HCT116 (cell line): ENCODE measurements around the gene TPST1. TPM values are rescaled to one million over a fixed set of nuclear protein-coding genes. Genes with fewer than 3 reads are reported as not detected.

Experiments used
- ATAC-seq: fragments of 200-7000 bp; cut with Tn5 transposase; 2 replicates; pipeline ENCODE4 v1.9.1; 2020; ENCODE audit warnings: mild to moderate bottlenecking, moderate library complexity
- BruUV-seq: library from RNA; stranded (reverse); fragments of 400-500 nt; replicated peaks from 2 replicates; lab custom pipeline; 2021; lab: Mats Ljungman, UMichigan
- CTCF ChIA-PET: fragments of 300-600 bp; sonication (Branson Sonifier 250); formaldehyde crosslinking; loops from one replicate; lab custom pipeline; 2021; ENCODE audit warnings: antibody characterized with exemption; lab: Charles Lee
- POLR2A ChIA-PET: fragments of 300-600, 350-600 bp; sonication (Branson Sonifier 250); formaldehyde crosslinking; loops from one replicate; lab custom pipeline; 2021; ENCODE audit warnings: antibody characterized with exemption; lab: Charles Lee
- RAD21 ChIA-PET, 2 experiments: fragments of 300-600 bp; sonication (Branson Sonifier 250); formaldehyde crosslinking; loops; one replicate each; lab custom pipeline; 2023; ENCODE audit warnings: low total read pairs in 2 of 2; ENCODE audit not compliant: uncharacterized antibody in 2 of 2, unreplicated experiment in 2 of 2, low non-redundant PET in 1 of 2; lab: Charles Lee
- DNase-seq: peaks from one replicate; pipeline ENCODE4 v3.0.0-alpha.2; 2010; ENCODE audit warnings: low read depth, low spot score
- H2AFZ ChIP-seq: fragments of 200-600 bp; shearing (Covaris generic), sonication (generic); 2 replicates; pipeline ENCODE4 v1.6.1; 2017; ENCODE audit warnings: low read depth, mixed run types, mixed read lengths, antibody characterized with exemption, low read length; ENCODE audit not compliant: poor library complexity, severe bottlenecking
- H3K27ac ChIP-seq: 2 replicates; pipeline ENCODE4 v1.5.1; 2012; ENCODE audit warnings: low read depth, low read length
- H3K27me3 ChIP-seq: fragments of 200-600 bp; sonication (generic); 2 replicates; pipeline ENCODE4 v1.6.1; 2016; ENCODE audit warnings: mixed run types, low read length, mixed read lengths; ENCODE audit not compliant: insufficient read depth
- H3K36me3 ChIP-seq, 2 experiments: fragments of 200-500 bp in 1 of 2; fragments of 200-600 bp in 1 of 2; sonication (Bioruptor generic) in 1 of 2; sonication (generic) in 1 of 2; 2 replicates each; pipeline versions ENCODE4 v1.5.1 to v1.6.1; 2014 to 2016; ENCODE audit warnings: low read length in 2 of 2, inconsistent platforms in 1 of 2, mixed read lengths in 1 of 2, mixed run types in 1 of 2; ENCODE audit not compliant: insufficient read depth in 2 of 2, control insufficient read depth in 1 of 2
- H3K4me1 ChIP-seq, 2 experiments: fragments of 200-600 bp in 1 of 2; sonication (generic) in 1 of 2; 2 replicates each; pipeline versions ENCODE4 v1.5.1 to v1.6.1; 2012 to 2017; ENCODE audit warnings: low read length in 2 of 2, inconsistent platforms in 1 of 2, mild to moderate bottlenecking in 1 of 2, mixed read lengths in 1 of 2, mixed run types in 1 of 2, moderate library complexity in 1 of 2; ENCODE audit not compliant: insufficient read depth in 2 of 2, control insufficient read depth in 1 of 2
- H3K4me2 ChIP-seq: fragments of 200-600 bp; sonication (generic); 2 replicates; pipeline ENCODE4 v1.6.1; 2017; ENCODE audit warnings: mixed run types, low read length, mixed read lengths
- H3K4me3 ChIP-seq, 2 experiments: fragments of 200-600 bp in 1 of 2; sonication (generic) in 1 of 2; replicated peaks in 1 of 2; 2 replicates each; pipeline ENCODE4 v1.5.1; 2011 to 2016; ENCODE audit warnings: low read length in 2 of 2, control low read depth in 1 of 2, low read depth in 1 of 2, mild to moderate bottlenecking in 1 of 2, mixed read lengths in 1 of 2, mixed run types in 1 of 2
- H3K79me2 ChIP-seq: fragments of 200-600 bp; sonication (generic); 2 replicates; pipeline ENCODE4 v1.6.1; 2017; ENCODE audit warnings: mild to moderate bottlenecking, mixed run types, low read length, moderate library complexity, mixed read lengths; ENCODE audit not compliant: insufficient read depth
- H3K9ac ChIP-seq: fragments of 200-600 bp; sonication (generic); 2 replicates; pipeline ENCODE4 v1.6.1; 2016; ENCODE audit warnings: low read length, mixed read lengths
- H3K9me2 ChIP-seq: fragments of 200-600 bp; sonication (generic), shearing (Covaris generic); 2 replicates; pipeline ENCODE4 v1.6.1; 2017; ENCODE audit warnings: mixed run types, mild to moderate bottlenecking, moderate library complexity; ENCODE audit not compliant: insufficient read depth
- H3K9me3 ChIP-seq, 2 experiments: fragments of 200-500 bp in 1 of 2; fragments of 200-600 bp in 1 of 2; sonication (Bioruptor generic) in 1 of 2; sonication (generic) in 1 of 2; 2 replicates each; pipeline ENCODE4 v1.6.1; 2014 to 2017; ENCODE audit warnings: low read length in 2 of 2, mixed read lengths in 2 of 2, inconsistent platforms in 1 of 2, low read depth in 1 of 2, mild to moderate bottlenecking in 1 of 2, mixed run types in 1 of 2, moderate library complexity in 1 of 2; ENCODE audit not compliant: control insufficient read depth in 1 of 2, insufficient read depth in 1 of 2
- H4K20me1 ChIP-seq: fragments of 200-600 bp; sonication (generic), shearing (Covaris generic); 2 replicates; pipeline ENCODE4 v1.6.1; 2017; ENCODE audit warnings: mixed run types, mild to moderate bottlenecking, moderate library complexity; ENCODE audit not compliant: insufficient read depth
- ATF3 ChIP-seq: IDR thresholded peaks from 2 replicates; pipeline ENCODE4 v1.6.1; 2012
- CBX3 ChIP-seq: IDR thresholded peaks from 2 replicates; pipeline ENCODE4 v1.6.1; 2012; ENCODE audit warnings: low read depth
- CEBPB ChIP-seq: IDR thresholded peaks from 2 replicates; pipeline ENCODE4 v1.6.1; 2012; ENCODE audit warnings: low read depth
- CTCF ChIP-seq, 3 experiments: fragments of 200-600 bp in 1 of 3; sonication (generic) in 1 of 3; IDR thresholded peaks in 2 of 3; conservative IDR thresholded peaks in 1 of 3; 2 replicates each; pipeline ENCODE4 v1.5.1; 2012 to 2017; ENCODE audit warnings: low read depth in 2 of 3, low read length in 2 of 3, antibody characterized with exemption in 1 of 3, borderline replicate concordance in 1 of 3, control low read depth in 1 of 3, mild to moderate bottlenecking in 1 of 3, mixed read lengths in 1 of 3, mixed run types in 1 of 3, moderate library complexity in 1 of 3; ENCODE audit not compliant: insufficient read depth in 1 of 3
- EGR1 ChIP-seq: IDR thresholded peaks from 2 replicates; pipeline ENCODE4 v1.6.1; 2012; ENCODE audit warnings: low read depth
- EZH2 ChIP-seq: fragments of 200-600 bp; sonication (generic); IDR thresholded peaks from 2 replicates; pipeline ENCODE4 v1.6.1; 2017; ENCODE audit warnings: antibody characterized with exemption, mixed run types
- EZH2phosphoT487 ChIP-seq: fragments of 200-600 bp; IDR thresholded peaks from 2 replicates; pipeline ENCODE4 v1.6.1; 2018; ENCODE audit warnings: antibody characterized with exemption, borderline replicate concordance
- FOSL1 ChIP-seq: IDR thresholded peaks from 2 replicates; pipeline ENCODE4 v1.6.1; 2012; ENCODE audit warnings: low read depth
- JUND ChIP-seq: IDR thresholded peaks from 2 replicates; pipeline ENCODE4 v1.6.1; 2012
- POLR2A ChIP-seq: IDR thresholded peaks from 2 replicates; pipeline ENCODE4 v1.7.0; 2011; ENCODE audit warnings: borderline replicate concordance; ENCODE audit not compliant: insufficient read depth, insufficient read length; ENCODE audit errors: extremely low read depth
- POLR2AphosphoS5 ChIP-seq: IDR thresholded peaks from 2 replicates; pipeline ENCODE4 v1.6.1; 2011; ENCODE audit warnings: mild to moderate bottlenecking, low read depth, low read length, moderate library complexity
- RAD21 ChIP-seq: IDR thresholded peaks from 2 replicates; pipeline ENCODE4 v1.6.1; 2012; ENCODE audit warnings: low read depth, mild to moderate bottlenecking
- SP1 ChIP-seq: IDR thresholded peaks from 2 replicates; pipeline ENCODE4 v1.6.1; 2012; ENCODE audit warnings: low read depth
- TCF7L2 ChIP-seq: IDR thresholded peaks from 2 replicates; pipeline ENCODE4 v1.7.0; 2011; ENCODE audit warnings: borderline replicate concordance, inconsistent platforms; ENCODE audit not compliant: insufficient read depth, insufficient read length; ENCODE audit errors: extremely low read depth
- YY1 ChIP-seq: IDR thresholded peaks from 2 replicates; pipeline ENCODE4 v1.6.1; 2011; ENCODE audit warnings: low read length, low read depth, moderate library complexity, mild to moderate bottlenecking; ENCODE audit not compliant: insufficient replicate concordance; ENCODE audit errors: extremely low read depth
- ZBTB33 ChIP-seq: IDR thresholded peaks from 2 replicates; pipeline ENCODE4 v1.6.1; 2011; ENCODE audit warnings: mild to moderate bottlenecking, low read length, moderate library complexity; ENCODE audit not compliant: insufficient replicate concordance; ENCODE audit errors: extremely low read depth
- ZFX ChIP-seq: fragments of 450-650 bp; IDR thresholded peaks from 2 replicates; pipeline ENCODE4 v1.6.1; 2017
- ZNF274 ChIP-seq: fragments of 200-500 bp; sonication (Bioruptor generic); IDR thresholded peaks from 2 replicates; pipeline ENCODE4 v1.6.1; 2014; ENCODE audit warnings: mild to moderate bottlenecking, low read depth, low read length, inconsistent platforms
- intact Hi-C: fragments of 100-400 bp; cut with micrococcal nuclease; formaldehyde crosslinking; loops from 2 replicates; pipeline ENCODE4 v1.10.0; 2022
- total RNA-seq: library from RNA; stranded (reverse); gene quantifications from one replicate; pipeline ENCODE4 v1.2.1, GENCODE V29; 2021; ENCODE audit not compliant: unreplicated experiment

TPST1 gene
- total RNA-seq, 1 experiment from 2014 or later = 11.4 TPM

DNA sequence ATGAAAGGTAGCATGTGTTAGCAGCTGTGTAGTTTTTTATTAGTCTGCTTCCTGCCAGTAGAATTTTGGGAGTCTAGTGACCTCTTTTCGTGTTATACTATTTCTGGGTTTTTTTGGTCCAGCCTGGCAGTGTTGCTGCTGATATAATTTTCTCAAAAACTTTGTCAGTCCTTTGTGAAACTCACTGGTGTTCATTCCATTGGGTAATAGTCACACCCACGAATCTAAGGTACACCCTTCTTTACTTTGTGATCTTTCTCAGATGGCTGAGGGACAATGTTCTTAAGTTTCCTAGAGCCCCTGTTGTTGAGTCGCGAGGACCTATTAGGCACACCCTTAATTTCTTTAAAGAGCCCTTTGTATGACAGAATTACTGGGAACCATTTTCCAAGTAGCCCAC lies 52.3 kb downstream of the TPST1 start (continued):
- TF ChIP-seq CTCF (IDR thresholded peaks at IDR 0.05 in 2 of 3, conservative IDR thresholded peaks at IDR 0.05 in 1 of 3; ENCODE audit: borderline replicate concordance in 1 of 3, insufficient read depth in 1 of 3, low read depth in 2 of 3, low read length in 2 of 3) (no peak), SP1 (0 out of 2 replicates have a peak, but pooled peaks have one; percentile 32), POLR2A (no peak), EGR1 (no peak), ATF3 (no peak), CEBPB (0 out of 2 replicates have a peak, but pooled peaks have one; percentile 30), EZH2 (no peak), EZH2phosphoT487 (no peak)

- Histone ChIP-seq H2AFZ (no peak overlapping the region), H3K79me2 (peaks cover 16% of the 10 kb centered on the region), H4K20me1 (no peaks in the 10 kb centered on the region), H3K4me1 (peaks cover 7 to 14% of the 10 kb centered on the region in 2 experiments; a peak in 3 of 4 replicates), H3K27ac (no peak overlapping the region), H3K4me3 (no peak overlapping the region), H3K27me3 (no peaks in the 10 kb centered on the region)
- ChIA-PET POLR2A (interaction anchor here (0.6 kb wide), 1 partner anchor 229 kb away, joined by 3 read pairs; no protein-coding TSS in a partner anchor), CTCF (no interaction called here)
- intact Hi-C loops = no loop called here
- no TSS peak for BruUV-seq
- no peak for ATAC-seq
- TF ChIP-seq YY1 = no peak
- no peak for TF ChIP-seq ZFX
- no peak for TF ChIP-seq ATF3
- TF ChIP-seq CTCF (IDR thresholded peaks at IDR 0.05 in 2 of 3, conservative IDR thresholded peaks at IDR 0.05 in 1 of 3; ENCODE audit: borderline replicate concordance in 1 of 3, insufficient read depth in 1 of 3, low read depth in 2 of 3, low read length in 2 of 3) = no peak
- no peak for TF ChIP-seq EGR1
- TF ChIP-seq EZH2 = no peak
- no peak for TF ChIP-seq SP1
- TF ChIP-seq ZBTB33 = no peak
- TF ChIP-seq TCF7L2 = no peak
- no peak for TF ChIP-seq CBX3
- no peak for TF ChIP-seq ZNF274
- TF ChIP-seq CEBPB = no peak
- TF ChIP-seq JUND = no peak
- TF ChIP-seq POLR2AphosphoS5 = no peak
- TF ChIP-seq RAD21 = no peak
- no peak for TF ChIP-seq POLR2A
- no peak for TF ChIP-seq FOSL1
- TF ChIP-seq, all 23 proteins: peak for 0
- no peaks in the 10 kb centered on the region for H3K9me3 ChIP-seq
- H3K9ac ChIP-seq = no peak overlapping the region
- no peak overlapping the region for H3K4me2 ChIP-seq
- H3K36me3 ChIP-seq = no peaks in the 10 kb centered on the region
- RAD21 ChIA-PET = no interaction called here
- DNase-seq = no peak
- 0 out of 2 replicates have a peak, but pooled peaks cover 3% of the 10 kb centered on the region for H3K9me2 ChIP-seq
Observed at GRCh38 chr7:66258409-66258808, 53.3 kb downstream of the TPST1 start.
